GM21529 (cell line): ENCODE results near the gene ZNHIT3.

Experiments
- ATAC-seq: cut with Tn5 transposase; IDR thresholded peaks from one replicate; pipeline ENCODE4 v1.9.1; 2021; ENCODE audit not compliant: unreplicated experiment

The ZNHIT3 gene

DNA sequence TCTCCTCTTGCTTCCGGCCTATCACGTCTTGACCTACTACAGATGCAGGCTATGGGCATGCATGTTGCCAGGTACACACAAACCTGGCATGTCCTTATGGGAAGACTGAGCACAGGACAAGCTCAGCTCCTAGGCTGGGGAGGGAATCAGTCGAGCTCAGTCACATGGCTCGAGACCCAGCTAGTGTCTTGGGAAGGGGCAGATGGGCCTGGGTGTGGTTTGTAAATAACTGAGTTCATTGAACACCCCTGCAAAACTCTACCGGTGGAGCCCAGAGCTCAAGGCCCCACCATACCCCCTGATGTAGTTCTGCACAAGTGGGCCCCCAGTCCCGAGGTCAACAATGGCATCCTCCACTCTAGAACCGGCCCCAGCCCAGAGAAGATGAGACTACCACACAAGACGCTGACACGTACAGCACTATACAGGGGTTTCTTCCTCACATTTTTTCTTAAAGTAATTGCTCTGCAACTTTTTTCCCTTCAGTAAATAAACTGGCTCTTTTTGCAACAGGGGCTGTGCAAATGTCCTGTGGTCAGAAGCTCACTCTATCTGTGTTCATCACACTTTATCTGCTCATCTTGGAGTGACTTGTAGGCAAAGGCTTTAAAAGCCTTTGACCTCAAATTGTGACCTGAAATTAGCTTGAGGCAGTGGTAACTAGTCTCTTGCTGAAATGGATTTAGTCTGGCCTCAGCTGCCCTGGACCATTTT lies 22.9 kb downstream of the ZNHIT3 start:
- ATAC-seq = no peak

DNA sequence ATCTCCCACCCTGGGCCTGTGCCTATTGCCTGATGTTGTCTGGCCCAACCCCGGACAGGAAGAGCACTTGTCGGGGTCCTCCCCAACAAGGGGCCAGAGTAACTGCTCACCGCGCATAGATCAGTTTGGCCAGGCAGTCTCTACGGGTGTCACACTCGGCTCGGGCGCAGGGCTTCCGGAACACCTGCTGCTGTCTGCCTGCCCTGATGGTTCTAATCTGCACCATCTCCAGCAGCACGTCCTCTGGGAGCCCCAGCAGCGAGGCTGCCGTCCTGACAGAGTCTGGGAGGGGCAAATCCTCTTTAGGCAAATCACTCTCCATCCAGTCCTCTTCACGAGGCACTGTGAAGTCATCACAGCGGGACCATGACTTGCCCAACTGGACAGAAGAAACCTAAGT lies 24.2 kb downstream of the ZNHIT3 start:
- no peak for ATAC-seq

GRCh38 chr17:36511216-36511615 lies 24.7 kb downstream of the ZNHIT3 start:
- no peak for ATAC-seq

DNA sequence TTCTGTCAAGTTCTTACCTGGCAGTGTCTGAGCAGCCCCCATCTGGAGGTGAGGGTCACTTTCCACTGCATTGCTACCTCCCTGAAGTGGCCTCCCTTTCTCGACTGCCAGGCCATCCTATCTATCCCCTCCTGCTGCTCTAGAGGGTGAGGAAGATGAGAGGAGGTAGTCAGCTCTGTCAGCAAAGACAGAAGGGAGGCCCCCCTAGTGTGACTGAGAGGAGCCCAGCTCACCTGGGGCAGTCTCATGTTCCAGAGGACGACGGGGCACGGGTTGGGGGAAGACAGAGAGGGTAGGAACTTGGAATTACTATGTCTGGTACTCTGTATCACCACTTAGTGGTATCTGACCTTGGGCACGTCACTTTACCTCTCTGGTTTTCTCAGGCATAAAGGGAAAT lies 26.2 kb downstream of the ZNHIT3 start:
- ATAC-seq = no peak

- no peak for ATAC-seq
These were observed 28.4 kb downstream of the ZNHIT3 start for GRCh38 chr17:36514856-36515255.

DNA sequence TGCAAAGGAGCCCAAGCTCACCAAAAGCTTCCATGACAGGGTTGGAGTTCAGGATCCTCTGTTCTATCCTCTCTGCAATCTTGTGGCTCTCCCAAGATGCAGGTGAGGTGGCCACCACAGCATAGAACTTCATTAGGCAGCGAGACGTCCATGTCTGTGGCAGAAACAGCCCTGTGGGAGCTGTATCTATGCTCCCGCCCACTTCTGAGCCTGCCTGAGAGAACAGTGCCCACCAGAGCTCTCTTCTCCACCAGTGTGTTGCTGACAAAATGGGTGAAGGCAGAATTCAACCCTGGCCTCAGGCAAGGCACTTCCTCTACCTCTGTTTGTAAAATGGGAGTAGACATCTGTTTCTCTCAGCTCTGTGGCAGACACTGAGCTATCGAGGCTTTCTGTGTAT lies 29.4 kb downstream of the ZNHIT3 start:
- ATAC-seq = no peak

DNA sequence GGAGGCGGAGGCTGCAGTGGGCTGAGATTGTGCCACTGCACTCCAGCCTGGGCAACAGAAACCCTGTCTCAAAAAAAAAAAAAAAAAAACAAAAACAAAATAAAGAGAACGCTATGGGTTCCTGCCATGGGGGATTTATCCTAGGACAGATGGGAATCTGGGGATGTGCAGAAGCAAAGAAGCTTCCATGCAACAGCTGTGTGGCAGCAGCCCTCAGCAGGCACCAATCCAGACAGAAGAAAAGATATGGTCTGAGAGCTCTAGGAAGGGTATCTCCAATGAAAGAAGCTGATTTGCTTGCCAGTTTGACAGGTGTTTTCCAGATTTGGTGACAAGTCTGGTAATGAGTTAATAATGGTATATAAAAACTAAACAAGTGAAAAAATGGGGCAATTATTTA lies 36.6 kb downstream of the ZNHIT3 start:
- ATAC-seq = no peak

GRCh38 chr17:36524428-36524876 lies 38.0 kb downstream of the ZNHIT3 start:
- ATAC-seq = no peak

DNA sequence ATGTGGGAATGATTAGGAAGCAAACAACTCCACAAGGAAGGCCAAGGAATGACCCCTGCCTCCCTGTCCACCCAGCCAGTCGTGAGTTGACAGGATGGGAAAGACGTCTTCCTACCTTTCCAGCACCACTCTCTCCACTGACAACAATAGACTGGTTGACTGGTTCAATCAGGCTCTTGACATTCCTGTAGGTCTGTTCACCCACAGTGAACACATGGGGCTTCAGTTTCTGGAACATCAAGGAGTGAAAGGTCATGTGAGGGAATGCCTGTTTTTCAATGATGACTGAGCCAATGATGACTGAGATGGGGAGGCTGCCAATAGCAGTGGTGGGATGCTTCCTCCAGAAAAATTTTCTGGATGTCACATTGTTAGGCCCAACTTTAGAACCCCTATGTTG lies 38.6 kb downstream of the ZNHIT3 start:
- no peak for ATAC-seq

DNA sequence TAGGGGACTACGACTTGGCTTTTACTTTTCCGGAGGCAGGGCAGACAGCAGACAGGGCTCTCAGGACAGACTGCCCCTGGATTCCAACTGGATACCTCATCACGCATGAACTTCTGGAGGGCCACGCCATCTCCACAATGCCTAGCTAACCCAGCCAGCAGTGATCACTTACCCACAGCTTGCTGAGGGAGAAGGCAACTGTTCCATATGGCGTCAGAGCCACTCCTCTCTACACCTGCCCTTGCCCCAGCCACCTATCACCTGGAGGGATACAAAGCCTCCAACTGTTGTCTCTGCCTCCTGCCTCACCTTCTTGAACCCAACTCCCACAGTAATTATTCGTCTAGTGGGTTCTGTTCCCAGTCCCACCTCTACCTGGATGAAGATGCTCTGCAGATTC lies 39.4 kb downstream of the ZNHIT3 start:
- no peak for ATAC-seq

DNA sequence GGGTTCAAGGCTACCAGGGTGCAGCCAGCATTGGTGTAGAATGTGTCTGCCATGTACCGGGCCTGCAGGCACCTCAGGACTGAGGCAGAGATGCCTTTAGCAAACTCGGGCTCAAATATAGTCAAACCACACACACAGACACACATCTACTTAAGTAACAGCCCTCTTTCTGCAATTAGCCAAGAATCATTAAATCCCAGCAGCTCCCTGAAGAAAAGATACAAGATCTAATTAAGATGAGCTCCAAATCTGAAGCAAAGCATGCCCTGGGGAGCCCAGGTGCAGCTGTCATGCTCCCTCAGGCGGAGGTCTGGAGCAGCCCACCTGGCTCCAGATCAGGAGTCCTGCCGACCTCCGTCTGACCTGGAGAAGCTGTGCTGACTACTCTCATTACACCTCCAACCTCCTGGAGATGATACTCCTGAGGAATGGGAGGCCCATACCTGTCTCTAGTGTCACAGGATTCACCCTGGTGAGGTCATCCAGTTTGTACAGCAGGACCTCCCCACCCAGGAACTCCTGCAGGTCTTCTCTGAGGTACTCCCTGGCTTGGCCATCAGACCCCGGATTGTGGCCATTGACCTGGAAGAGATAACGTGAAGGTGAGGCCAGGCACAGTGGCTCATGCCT lies 41.3 kb downstream of the ZNHIT3 start:
- no peak for ATAC-seq

GRCh38 chr17:36529121-36529520 lies 42.6 kb downstream of the ZNHIT3 start:
- ATAC-seq = no peak

DNA sequence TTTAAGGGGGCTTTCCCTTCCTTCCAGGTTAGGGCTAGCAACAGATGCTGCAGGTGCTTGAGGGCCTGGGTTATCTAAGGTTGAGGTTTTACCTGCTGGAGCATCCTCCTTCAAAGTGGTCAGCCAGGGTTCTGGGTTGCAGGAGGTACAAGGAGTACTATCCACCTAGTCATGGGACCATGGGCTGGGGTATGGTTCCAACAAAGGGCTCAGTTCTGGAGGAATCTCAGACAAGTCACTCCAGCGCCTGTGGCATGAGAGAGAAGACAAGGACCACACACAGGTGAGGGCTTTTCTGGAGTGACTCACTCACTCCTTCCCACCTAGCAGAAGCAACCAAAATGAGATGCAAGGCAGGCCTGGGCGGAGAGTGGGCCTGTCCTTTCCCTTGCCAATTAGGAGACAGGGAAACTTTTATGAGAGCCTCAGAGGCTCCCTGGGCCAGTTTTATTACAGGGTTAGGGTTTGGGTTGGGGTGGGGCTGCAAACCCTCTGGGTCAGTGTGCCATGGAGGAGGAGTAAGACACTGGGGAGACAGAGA lies 46.0 kb downstream of the ZNHIT3 start:
- ATAC-seq = no peak

DNA sequence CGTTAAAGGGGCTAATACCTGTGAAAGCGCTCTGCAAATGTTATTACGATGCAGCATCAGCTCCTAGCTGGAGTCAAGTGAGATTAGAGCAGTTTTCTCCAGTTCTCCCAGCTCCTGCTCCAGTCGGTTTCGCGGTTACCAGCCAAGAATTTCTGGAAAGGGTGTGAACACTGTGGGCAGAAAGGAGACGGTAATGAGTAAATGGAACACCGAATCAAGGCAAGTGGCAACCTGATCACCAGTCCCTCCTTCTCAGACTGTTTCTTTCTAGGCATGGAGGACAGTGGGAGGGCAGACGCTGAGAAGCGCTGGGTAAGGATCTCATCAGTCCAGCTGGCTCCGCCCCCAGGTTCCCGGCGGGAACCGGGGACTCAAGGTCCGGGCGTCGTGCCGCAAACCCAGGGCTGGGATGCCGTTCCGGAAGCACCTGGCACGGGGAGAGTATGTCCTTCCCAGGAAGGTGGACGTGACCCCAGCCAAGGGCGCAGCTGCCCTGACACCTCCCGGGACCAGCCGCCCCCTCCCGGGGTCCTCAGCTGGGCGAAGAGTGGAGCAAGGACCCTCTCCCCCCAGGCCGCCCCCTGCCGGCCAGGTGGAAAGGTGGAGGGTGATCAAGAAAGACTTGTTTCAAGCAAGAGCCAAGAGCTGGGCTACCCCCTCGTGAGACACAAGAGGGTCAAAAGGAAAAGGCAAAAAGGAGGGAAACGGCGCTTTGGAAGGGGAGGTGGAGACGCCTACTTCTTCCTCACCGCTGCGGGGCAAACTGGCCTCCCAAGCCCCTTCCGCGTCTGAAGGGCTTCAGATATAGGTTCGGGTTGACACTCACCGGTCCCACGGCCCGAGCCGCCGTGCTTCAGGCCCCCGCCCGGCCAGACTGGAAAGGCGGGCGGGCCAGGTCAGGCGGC lies 47.7 kb downstream of the ZNHIT3 start:
- ATAC-seq = peak; percentile 31

DNA sequence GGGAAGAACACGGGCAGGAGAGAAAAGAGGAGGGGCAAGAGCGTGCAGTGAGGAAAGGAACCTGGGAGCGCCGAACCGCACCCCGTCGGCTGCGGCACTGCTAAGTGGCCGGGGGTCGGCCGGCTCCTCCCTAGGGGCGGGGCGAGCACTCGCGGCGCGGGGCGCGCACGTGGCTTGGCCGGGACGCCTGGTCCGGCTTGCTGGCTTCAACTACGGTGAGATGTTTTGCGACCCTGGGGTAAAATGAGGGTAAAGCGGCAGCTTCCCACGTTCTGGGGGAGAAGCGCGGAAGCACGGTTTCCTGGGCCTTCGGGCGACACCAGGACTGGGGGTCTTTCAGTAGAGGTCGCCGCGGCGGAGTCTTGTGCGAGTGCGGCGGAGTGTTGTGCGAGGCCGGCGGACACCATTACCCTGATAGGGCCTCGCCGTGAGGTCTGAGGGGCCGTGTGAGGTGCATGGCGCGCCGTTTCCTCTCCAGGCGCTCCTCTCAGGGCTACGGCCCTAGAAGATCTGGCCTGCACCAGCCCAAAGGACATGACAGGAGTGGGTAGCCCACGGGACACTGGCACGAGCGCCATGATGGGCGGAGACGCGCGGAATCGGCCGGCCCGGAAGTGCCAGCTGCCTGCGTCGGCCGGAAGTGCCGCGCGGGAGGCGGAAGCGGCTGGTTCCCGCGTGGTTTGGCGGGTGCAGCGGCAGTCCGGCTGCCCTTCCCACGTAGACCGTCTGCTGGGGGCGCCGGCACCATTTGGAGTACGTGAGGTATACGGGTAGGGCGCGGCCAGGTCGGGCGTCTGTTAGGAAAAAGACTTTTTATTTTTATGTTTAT lies 48.6 kb downstream of the ZNHIT3 start, which contains the start of the genes MYO19 and PIGW:
Gene MYO19 (minus strand): TSS at position 29 of the 829 bp plus-strand sequence. CDS start 2,330 bp downstream, outside the sequence.
Gene PIGW (plus strand): TSS at position 148 of the 829 bp plus-strand sequence. CDS start 2,115 bp downstream, outside the sequence.
- peak; percentile 68 for ATAC-seq

GRCh38 chr17:36535669-36536081 lies 49.2 kb downstream of the ZNHIT3 start:
- peak; percentile 13 for ATAC-seq

GRCh38 chr17:36540696-36541095 lies 54.2 kb downstream of the ZNHIT3 start:
- no peak for ATAC-seq

GRCh38 chr17:36542755-36543154 lies 56.3 kb downstream of the ZNHIT3 start:
- ATAC-seq = no peak

GRCh38 chr17:36544044-36544306 lies 57.5 kb downstream of the ZNHIT3 start:
- peak; percentile 18 for ATAC-seq

DNA sequence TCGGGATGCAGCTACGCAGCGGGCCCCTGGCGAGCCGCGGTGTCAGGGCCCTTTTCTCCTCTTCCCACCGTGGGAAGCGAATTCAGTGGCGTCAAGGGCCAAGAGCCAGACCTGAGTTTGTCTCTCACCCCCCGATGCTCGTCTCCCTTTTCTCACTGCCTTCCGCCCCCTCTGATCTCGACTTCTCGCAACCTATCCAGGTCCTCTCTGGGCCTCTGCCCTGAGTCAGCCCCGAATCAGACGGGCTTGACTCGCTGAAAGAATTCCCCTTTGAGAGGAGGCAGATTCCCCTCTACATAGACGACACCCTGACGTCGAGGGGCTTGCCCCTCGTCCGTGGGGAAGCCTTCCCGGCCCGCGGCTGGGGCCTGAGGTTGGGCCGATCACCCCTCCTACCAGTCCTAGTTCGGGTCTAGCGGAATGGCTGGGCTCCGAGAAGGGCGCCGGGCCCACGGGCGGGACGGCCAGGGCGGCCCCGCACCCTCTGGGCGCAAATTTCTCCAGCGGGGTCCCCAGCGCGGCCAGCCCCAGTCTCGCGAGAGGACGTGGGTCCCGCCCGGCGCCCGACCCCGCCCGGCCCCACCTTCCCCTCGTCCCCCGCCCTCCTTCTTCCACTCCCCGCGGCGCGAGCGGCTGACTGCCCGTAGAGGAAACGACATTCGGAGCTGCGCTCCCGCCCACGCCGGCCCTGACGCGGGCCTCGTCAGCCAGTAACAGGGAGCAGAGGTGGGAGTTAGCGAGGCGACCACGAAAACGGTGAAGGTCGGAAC lies 58.0 kb downstream of the ZNHIT3 start, which contains the start of gene GGNBP2:
Gene GGNBP2 (plus strand): TSS at position 613 of the 770 bp plus-strand sequence. CDS start 806 bp downstream, outside the sequence.
- peak; percentile 54 for ATAC-seq
